ENCODE measurements around the gene PSMA6. TPM values are rescaled to one million over a fixed set of nuclear protein-coding genes. Genes with fewer than 3 reads are reported as not detected.

The PSMA6 gene
- total and polyA plus RNA-seq, 10 of the 15 experiments (the other 5 are each of a cell fraction or from before 2014, with no cell fraction given), result 267 to 1,363 (median 402) TPM

GRCh38 chr14:35284506-35284905, 7.7 kb upstream of the PSMA6 start:
- Histone ChIP-seq H3K79me2 (ENCODE audit: control insufficient read depth, insufficient read depth, low read length) (no peaks in the 10 kb centered on the region; the same call in none of the 2 replicates), H3K27me3 (replicated peaks in 1 of 2; ENCODE audit: control insufficient read depth in 2 of 2, insufficient read depth in 2 of 2, low read length in 1 of 2) (no peaks in the 10 kb centered on the region), H3K4me2 (ENCODE audit: control insufficient read depth, insufficient read depth) (peak overlapping the region; percentile 99), H2AFZ (ENCODE audit: control insufficient read depth, low read depth, low read length) (no peak overlapping the region), H3K27ac (ENCODE audit: control insufficient read depth, insufficient read depth) (peak overlapping the region; percentile 91), H3K9me3 (replicated peaks; ENCODE audit: control insufficient read depth, insufficient read depth, low read length) (no peaks in the 10 kb centered on the region), H3K9ac (ENCODE audit: control insufficient read depth, insufficient read depth, low read length) (no peak overlapping the region), H3K36me3 (ENCODE audit: control insufficient read depth in 2 of 2, insufficient read depth in 2 of 2, low read length in 1 of 2) (no peaks in the 10 kb centered on the region), H3K4me3 (peak overlapping the region; percentile 39; the same call in 1 of the 2 replicates), H3K4me1 (ENCODE audit: control insufficient read depth, insufficient read depth, low read length) (peaks cover 51% of the 10 kb centered on the region), H4K20me1 (ENCODE audit: control insufficient read depth, insufficient read depth) (no peaks in the 10 kb centered on the region)
- ChIA-PET RAD21 (ENCODE audit: unreplicated experiment) (interaction anchor here (0.6 to 5.8 kb wide), 10 partner anchors 11 to 524 kb away, joined by 3 to 96 read pairs (median 4); partner anchors contain the start of genes NFKBIA and RALGAPA1), POLR2A (interaction anchor here (0.7 to 1.3 kb wide), 3 partner anchors 39 to 142 kb away, joined by 3 to 4 read pairs (median 3); no protein-coding TSS in a partner anchor), CTCF (interaction anchor here (0.9 to 3.9 kb wide), 7 partner anchors 16 to 144 kb away, joined by 3 to 25 read pairs (median 5); no protein-coding TSS in a partner anchor), SMC1A (ENCODE audit: uncharacterized antibody, unreplicated experiment) (interaction anchor here (0.9 to 7.2 kb wide), 19 partner anchors 10 to 304 kb away, joined by 3 to 74 read pairs (median 6); partner anchors contain the start of gene NFKBIA)
- in situ Hi-C loops (cut with MboI) (loop anchor here (10.0 kb wide), 1 partner anchor 120 kb away; the partner anchor contains the start of gene NFKBIA), intact Hi-C loops (cut with micrococcal nuclease; ENCODE audit: unreplicated experiment) (no loop called here)
- 100% methylated on average over 2 of the region's 2 CpGs for WGBS (ENCODE audit: insufficient coverage, insufficient replicate concordance, low lambda C conversion rate, missing lambda C conversion rate)
- no TSS peak for BruUV-seq (replicated peaks)
- DNase-seq (ENCODE audit: low read depth, low spot score), result no peak
- no peak for FAIRE-seq
- no peak for ATAC-seq
- TF ChIP-seq RB1 (IDR thresholded peaks at IDR 0.05; ENCODE audit: borderline replicate concordance) (no peak), SRF (IDR thresholded peaks at IDR 0.05; ENCODE audit: low read depth in 2 of 2, low read length in 2 of 2) (no peak), SMAD1 (IDR thresholded peaks at IDR 0.05; ENCODE audit: low read depth, partially characterized antibody) (no peak), HDAC6 (IDR thresholded peaks at IDR 0.05; ENCODE audit: unreplicated experiment) (no peak), ASH2L (IDR thresholded peaks at IDR 0.05; ENCODE audit: borderline replicate concordance, low read depth) (no peak), MYB (IDR thresholded peaks at IDR 0.05; ENCODE audit: borderline replicate concordance, low read depth, low read length) (no peak), BCL3 (IDR thresholded peaks at IDR 0.05; ENCODE audit: borderline replicate concordance, insufficient read depth, low read depth, low read length, poor library complexity, severe bottlenecking) (no peak), IKZF1 (conservative IDR thresholded peaks at IDR 0.05) (no peak), POLR2A (IDR thresholded peaks at IDR 0.05; ENCODE audit: low read depth, low read length) (no peak), STAT3 (IDR thresholded peaks at IDR 0.05; ENCODE audit: low read depth, low read length) (no peak), ZSCAN29 (IDR thresholded peaks at IDR 0.05) (no peak), EED (IDR thresholded peaks at IDR 0.05; ENCODE audit: low read depth) (no peak), POLR2AphosphoS2 (IDR thresholded peaks at IDR 0.05; ENCODE audit: low read depth, low read length) (no peak), GABPA (IDR thresholded peaks at IDR 0.05; ENCODE audit: low read depth) (no peak), RUNX3 (IDR thresholded peaks at IDR 0.05; ENCODE audit: low read length) (no peak), IRF3 (IDR thresholded peaks at IDR 0.05) (no peak), RAD51 (IDR thresholded peaks at IDR 0.05) (no peak)

All from GM12878 (cell line).